Adrenal gland (tissue), 12 donors: Measurements from ENCODE around the gene COPE. TPM values are rescaled to one million over a fixed set of nuclear protein-coding genes. Genes with fewer than 3 reads are reported as not detected.

Source experiments
- DNase-seq, 7 donors: peaks; one replicate each; pipeline ENCODE4 v3.0.0-alpha.2; 2019 to 2020
- H3K27ac ChIP-seq, 5 donors: fragments of 200-600 bp; sonication (generic) in 4 of 5; 1 replicate in 3 of 5; 2 replicates in 2 of 5; pipeline versions ENCODE4 v1.5.1 to v1.8.0; 2016 to 2020; ENCODE audit warnings: mild to moderate bottlenecking in 1 of 5
- H3K27me3 ChIP-seq: fragments of 200-600 bp; 2 replicates; pipeline ENCODE4 v1.8.0; 2021
- H3K36me3 ChIP-seq, 2 donors: fragments of 200-600 bp; replicated peaks in 1 of 2; 1 replicate in 1 of 2; 2 replicates in 1 of 2; pipeline versions ENCODE4 v1.5.1 to v1.8.0; 2018 to 2022
- H3K4me1 ChIP-seq, 2 donors: fragments of 200-600 bp; replicated peaks in 1 of 2; 1 replicate in 1 of 2; 2 replicates in 1 of 2; pipeline versions ENCODE4 v1.5.1 to v1.8.0; 2018 to 2021
- H3K4me3 ChIP-seq, 4 donors: fragments of 200-600 bp; sonication (generic) in 3 of 4; one replicate each; pipeline ENCODE4 v1.5.1; 2016 to 2018
- H3K9me3 ChIP-seq, 3 donors: fragments of 200-600 bp; sonication (generic) in 1 of 3; replicated peaks in 1 of 3; 1 replicate in 2 of 3; 2 replicates in 1 of 3; pipeline versions ENCODE4 v1.5.1 to v1.8.0; 2016 to 2021
- POLR2A ChIP-seq, 2 donors: fragments of 450-650 bp; IDR thresholded peaks; one replicate each; pipeline ENCODE4 v1.6.1; 2017; ENCODE audit warnings: antibody characterized with exemption in 2 of 2, mild to moderate bottlenecking in 2 of 2, moderate library complexity in 1 of 2
- WGBS, 4 donors: extraction: QIAGEN DNeasy Blood & Tissue Kit in 2 of 4; methylation state at CpG; one replicate each; pipeline versions ENCODE4 v1.1.5 to v1.1.7; 2013 to 2017; 5-methylcytosine and 5-hydroxymethylcytosine counted together
- intact Hi-C, 2 donors: fragments of 100-400 bp; cut with DNase I; formaldehyde crosslinking; loops; one replicate each; pipeline versions ENCODE4 v1.14.1 to v1.15.0; 2022 to 2023
- polyA plus RNA-seq, 3 donors: library from polyadenylated mRNA; stranded (reverse); fragments of 200-250 nt in 2 of 3; fragments of 350-450 nt in 1 of 3; fragmentation: Illumina TruSeq in 1 of 3; extraction: RNeasy Lipid Tissue Mini Kit (QIAGEN cat#74804) in 1 of 3; gene quantifications; one replicate each; pipeline ENCODE4 v1.2.3, GENCODE V29; 2013 to 2014
- total RNA-seq, 9 donors: library from RNA; depleted of rRNA in 4 of 9; stranded (reverse); fragments of >200 nt in 4 of 9; fragments of 120-200 nt in 1 of 9; fragmentation: NEBNext Ultra II Directional in 1 of 9; extraction: Animal tissue kit (Norgen Biotek cat#: 25700) in 1 of 9; gene quantifications; one replicate each; pipeline versions ENCODE4 v1.1.0 to v1.2.4, GENCODE V29; 2013 to 2023
- TF ChIP-seq, protein P1 (sequence below), 6 experiments: fragments of 450-650 bp in 4 of 6; fragments of 200-600 bp in 2 of 6; sonication (generic) in 1 of 6; IDR thresholded peaks; 1 replicate in 5 of 6; 2 replicates in 1 of 6; pipeline versions ENCODE4 v1.5.1 to v1.8.0; 2016 to 2021; ENCODE audit warnings: antibody characterized with exemption in 6 of 6, mild to moderate bottlenecking in 2 of 6, moderate library complexity in 1 of 6
- donor health status: healthy with polysubstance abuse.
- donor health status: Bipolar disorder and iron deficiency.
- donor health status: DM: yes; HTN: yes; CAD: no.
- donor health status: DM: no; HTN: no; CAD: no.
- donor health status: DM: no; HTN: no; CAD: no.
- donor health status: DM: yes; HTN: yes; CAD: no.

Gene COPE
- total and polyA plus RNA-seq, 12 donors = 45.1 to 400 (median 298) TPM

DNA sequence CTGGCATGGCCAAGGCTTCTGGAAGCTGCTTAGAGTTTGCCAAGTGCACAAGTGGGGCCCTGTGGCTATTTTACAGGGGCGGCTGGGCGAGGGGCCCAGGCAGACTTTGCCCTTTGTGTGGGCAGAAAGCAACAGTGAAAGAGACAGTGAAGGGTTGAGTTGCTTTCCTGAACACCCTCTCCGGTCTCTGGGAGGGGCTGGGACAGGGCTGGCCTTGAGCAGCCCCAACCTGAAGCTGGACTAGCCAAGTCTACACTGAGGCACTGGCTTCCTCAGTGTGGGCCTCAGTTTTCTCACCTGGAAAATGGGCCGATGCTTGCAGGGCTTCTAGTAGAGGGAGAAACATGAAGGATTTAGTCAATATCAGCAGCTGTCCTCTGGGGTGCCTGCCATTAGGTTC, 24.3 kb upstream of the COPE start:
- WGBS, 4 donors = 72 to 84% (median 74%) methylated on average over 4 of the region's 4 CpGs
- no peak overlapping the region for H3K4me3 ChIP-seq
- DNase-seq = no peak
- no peak overlapping the region for H3K27ac ChIP-seq
- H3K9me3 ChIP-seq = no peaks in the 10 kb centered on the region
- H3K36me3 ChIP-seq = no peaks in the 10 kb centered on the region
- no peaks in the 10 kb centered on the region for H3K27me3 ChIP-seq
- intact Hi-C loops = loop anchor here in 1 of 2 donors (5.0 kb wide), 1 partner anchor 39 kb away; no protein-coding TSS in a partner anchor
- TF ChIP-seq POLR2A (IDR thresholded peaks at IDR 0.05) = no peak
- TF ChIP-seq, protein P1, sequence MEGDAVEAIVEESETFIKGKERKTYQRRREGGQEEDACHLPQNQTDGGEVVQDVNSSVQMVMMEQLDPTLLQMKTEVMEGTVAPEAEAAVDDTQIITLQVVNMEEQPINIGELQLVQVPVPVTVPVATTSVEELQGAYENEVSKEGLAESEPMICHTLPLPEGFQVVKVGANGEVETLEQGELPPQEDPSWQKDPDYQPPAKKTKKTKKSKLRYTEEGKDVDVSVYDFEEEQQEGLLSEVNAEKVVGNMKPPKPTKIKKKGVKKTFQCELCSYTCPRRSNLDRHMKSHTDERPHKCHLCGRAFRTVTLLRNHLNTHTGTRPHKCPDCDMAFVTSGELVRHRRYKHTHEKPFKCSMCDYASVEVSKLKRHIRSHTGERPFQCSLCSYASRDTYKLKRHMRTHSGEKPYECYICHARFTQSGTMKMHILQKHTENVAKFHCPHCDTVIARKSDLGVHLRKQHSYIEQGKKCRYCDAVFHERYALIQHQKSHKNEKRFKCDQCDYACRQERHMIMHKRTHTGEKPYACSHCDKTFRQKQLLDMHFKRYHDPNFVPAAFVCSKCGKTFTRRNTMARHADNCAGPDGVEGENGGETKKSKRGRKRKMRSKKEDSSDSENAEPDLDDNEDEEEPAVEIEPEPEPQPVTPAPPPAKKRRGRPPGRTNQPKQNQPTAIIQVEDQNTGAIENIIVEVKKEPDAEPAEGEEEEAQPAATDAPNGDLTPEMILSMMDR (IDR thresholded peaks at IDR 0.05) = no peak
- peaks cover 0 to 14% of the 10 kb centered on the region in 2 donors for H3K4me1 ChIP-seq

DNA sequence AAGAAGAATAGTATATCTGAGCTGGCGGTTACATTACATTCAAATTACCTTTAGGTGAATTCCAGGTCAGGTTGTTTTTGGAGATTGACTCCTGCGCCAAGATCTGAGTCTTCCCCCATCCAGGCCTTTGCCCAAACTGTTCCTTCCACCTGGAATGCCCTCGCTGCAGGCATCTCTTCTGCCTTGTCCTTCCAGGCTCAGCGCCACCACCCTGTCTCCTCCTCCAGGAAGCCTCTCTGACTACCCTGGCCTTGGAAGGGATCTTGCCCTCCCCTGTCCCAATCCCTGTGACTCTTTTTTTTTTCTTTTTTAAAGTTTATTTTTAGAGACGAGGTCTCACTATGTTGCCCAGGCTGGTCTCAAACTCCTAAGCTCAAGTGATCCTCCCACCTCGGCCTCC, 23.5 kb upstream of the COPE start:
- TF ChIP-seq POLR2A (IDR thresholded peaks at IDR 0.05) = no peak
- TF ChIP-seq, protein P1 (IDR thresholded peaks at IDR 0.05) = no peak
- H3K27ac ChIP-seq = no peak overlapping the region
- H3K9me3 ChIP-seq = no peaks in the 10 kb centered on the region
- H3K4me3 ChIP-seq = no peak overlapping the region
- no peak for DNase-seq
- H3K4me1 ChIP-seq = peaks cover 0 to 14% of the 10 kb centered on the region in 2 donors
- H3K27me3 ChIP-seq = no peaks in the 10 kb centered on the region
- WGBS, 4 donors = 81 to 89% (median 85%) methylated on average over 6 of the region's 6 CpGs
- intact Hi-C loops = loop anchor here in 1 of 2 donors (5.0 kb wide), 1 partner anchor 40 kb away; no protein-coding TSS in a partner anchor
- no peaks in the 10 kb centered on the region for H3K36me3 ChIP-seq

DNA sequence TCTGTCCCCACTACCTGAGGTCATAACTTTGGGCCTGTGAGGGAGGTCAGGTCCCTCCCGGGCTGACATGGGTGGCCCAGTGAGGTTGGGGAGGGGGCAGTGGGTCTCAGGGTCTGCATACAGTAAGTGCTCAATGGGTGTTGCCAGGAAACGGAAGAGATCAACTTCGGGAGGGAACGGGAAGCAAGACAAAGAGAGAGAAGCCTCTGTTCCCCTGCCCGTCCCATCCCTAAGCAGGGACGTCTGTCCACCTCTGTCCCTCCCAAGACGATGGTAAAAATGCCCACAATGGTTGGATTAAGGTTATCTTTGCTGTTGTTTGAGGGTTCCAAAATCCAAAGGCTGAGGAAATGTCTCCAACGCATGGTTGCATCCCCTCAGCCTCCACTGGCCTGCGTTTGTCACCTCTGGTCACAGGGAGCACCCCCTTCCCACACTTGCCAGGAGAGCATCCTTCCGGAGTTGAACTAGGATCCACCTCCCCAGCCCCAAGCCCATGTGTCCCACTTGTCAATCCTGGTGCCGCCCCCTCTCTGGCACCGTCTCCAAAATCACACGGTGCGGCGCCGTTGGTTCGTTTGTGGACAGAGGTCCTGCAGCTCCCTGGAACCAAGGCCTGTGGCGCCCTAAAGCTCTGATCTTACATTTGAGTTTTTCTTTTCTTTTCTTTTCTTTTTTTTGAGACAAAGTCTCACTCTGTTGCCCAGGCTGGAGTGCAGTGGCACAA, 22.6 kb upstream of the COPE start:
- 67 to 79% (median 72%) methylated on average over 18 of the region's 18 CpGs for WGBS, 4 donors
- H3K4me3 ChIP-seq = peak overlapping the region in 1 of 4 donors; percentile 64
- no peaks in the 10 kb centered on the region for H3K27me3 ChIP-seq
- peak overlapping the region in 1 of 5 donors; percentile 82 for H3K27ac ChIP-seq
- H3K9me3 ChIP-seq = no peaks in the 10 kb centered on the region
- peaks cover 0 to 14% of the 10 kb centered on the region in 2 donors for H3K4me1 ChIP-seq
- intact Hi-C loops = loop anchor here in 1 of 2 donors (5.0 kb wide), 1 partner anchor 41 kb away; no protein-coding TSS in a partner anchor
- DNase-seq = peak in 1 of 7 donors; percentile 36
- TF ChIP-seq, protein P1 (IDR thresholded peaks at IDR 0.05) = no peak
- no peak for TF ChIP-seq POLR2A (IDR thresholded peaks at IDR 0.05)
- H3K36me3 ChIP-seq = no peaks in the 10 kb centered on the region

DNA sequence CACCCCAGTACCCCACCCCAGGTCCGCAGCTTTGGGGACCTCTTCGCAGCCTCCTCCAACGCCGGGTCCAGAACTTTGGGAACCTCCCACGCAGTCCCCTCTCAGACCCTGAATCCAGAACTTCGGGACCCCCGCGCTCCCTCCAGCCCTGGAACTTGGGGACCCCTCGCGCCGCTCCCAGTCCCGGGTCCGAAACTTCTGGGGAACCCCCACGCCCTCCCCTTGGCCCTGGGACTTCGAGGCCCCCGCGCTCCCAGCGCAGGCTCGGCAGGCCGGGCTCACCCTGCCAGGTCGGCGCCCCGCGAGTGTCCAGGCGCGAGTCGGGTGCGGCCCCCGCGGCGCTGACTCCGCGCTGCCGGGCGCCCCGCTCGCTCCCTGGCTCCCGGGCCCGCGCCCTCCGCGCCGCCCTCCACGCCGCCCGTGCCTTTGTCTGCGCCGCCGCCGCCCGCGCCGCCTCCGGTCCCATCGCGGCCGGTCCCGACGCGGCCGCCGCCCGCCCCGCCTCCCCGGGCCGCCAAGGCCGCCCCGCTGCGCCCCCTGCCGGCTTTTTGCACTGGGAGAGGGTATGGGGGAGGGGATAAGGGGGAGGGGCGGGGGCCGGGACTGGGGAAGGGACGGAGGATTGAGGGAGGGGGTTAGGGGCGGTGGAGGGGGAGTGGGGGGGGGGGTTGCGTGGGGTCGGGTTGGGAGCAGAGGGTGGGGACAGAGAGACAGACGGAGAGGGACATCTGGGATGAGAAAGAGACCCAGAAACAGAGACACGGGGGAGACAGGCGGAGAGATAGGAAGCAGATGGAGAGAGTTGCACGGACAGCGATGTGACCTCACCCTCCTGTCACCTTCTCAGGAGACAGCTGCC, 21.8 kb upstream of the COPE start, which contains the start of gene HOMER3:
TSS of gene HOMER3 (minus strand) at position 449 of the 859 bp plus-strand sequence. CDS start 2,235 bp downstream, outside the sequence.
- intact Hi-C loops = loop anchor here in 1 of 2 donors (5.0 kb wide), 1 partner anchor 41 kb away; no protein-coding TSS in a partner anchor

More for the DNA sequence above, 21.8 kb upstream of the COPE start, which contains the start of gene HOMER3:
- Histone ChIP-seq H3K9me3 (no peaks in the 10 kb centered on the region), H3K4me1 (peaks cover 0 to 14% of the 10 kb centered on the region in 2 donors), H3K27me3 (no peaks in the 10 kb centered on the region), H3K4me3 (peak within 1 kb of the TSS; percentile 35 to 75 (median 56)), H3K27ac (peak within 1 kb of the TSS in 3 of 5 donors; percentile 47 to 82 (median 66)), H3K36me3 (no peaks in the 10 kb centered on the region)
- DNase-seq = peak; percentile 63 to 86 (median 79)
- TF ChIP-seq, protein P1 (IDR thresholded peaks at IDR 0.05) = peak in 1 of 6 experiments; percentile 38
- peak; percentile 15 to 35 for TF ChIP-seq POLR2A (IDR thresholded peaks at IDR 0.05)
- WGBS, 4 donors = 1 to 9% (median 2%) methylated on average over 8 to 78 of the region's 81 CpGs
